ENCODE results near the gene FCF1. TPM values are rescaled to one million over a fixed set of nuclear protein-coding genes. Genes with fewer than 3 reads are reported as not detected.

The FCF1 gene
- total and polyA plus RNA-seq, 9 of the 15 experiments (the other 6 are each of a cell fraction or from before 2014, with no cell fraction given), result 6.8 to 91.9 (median 40.0) TPM

GRCh38 chr14:74704656-74705055, 8.3 kb upstream of the FCF1 start:
- ATAC-seq (no peak), FAIRE-seq (no peak), DNase-seq (ENCODE audit: extremely low read depth in 1 of 4, low spot score in 3 of 4) (no peak)
- Histone ChIP-seq H3K79me2 (ENCODE audit: control insufficient read depth, insufficient read depth, low read length) (peaks cover 53% of the 10 kb centered on the region), H3K36me3 (ENCODE audit: control insufficient read depth, insufficient read depth, low read length) (peaks cover 4% of the 10 kb centered on the region; the same call in 2 of the 3 replicates), H3K27ac (ENCODE audit: extremely low read depth, low read depth, low read length) (no peak overlapping the region), H3K4me2 (ENCODE audit: insufficient read depth, low read length) (no peak overlapping the region), H3K9me1 (ENCODE audit: control insufficient read depth, insufficient read depth, low read length) (no peaks in the 10 kb centered on the region), H3K9ac (ENCODE audit: insufficient read depth in 1 of 2, low read depth in 2 of 2, low read length in 2 of 2) (no peak overlapping the region), H4K20me1 (replicated peaks; ENCODE audit: control insufficient read depth, insufficient read depth, low read length) (no peaks in the 10 kb centered on the region), H3K27me3 (ENCODE audit: control insufficient read depth in 2 of 2, insufficient read depth in 2 of 2, low read length in 2 of 2) (no peaks in the 10 kb centered on the region), H3K4me1 (replicated peaks in 1 of 2; ENCODE audit: control insufficient read depth in 2 of 2, insufficient read depth in 2 of 2, low read length in 2 of 2) (no peaks in the 10 kb centered on the region; a peak in 2 of 5 replicates), H3K4me3 (no peak overlapping the region), H2AFZ (ENCODE audit: low read depth, low read length) (no peak overlapping the region), H3K9me3 (replicated peaks; ENCODE audit: control insufficient read depth, insufficient read depth, low read depth, low read length) (no peaks in the 10 kb centered on the region; the same call in 1 of the 2 replicates)
- intact Hi-C loops (cut with micrococcal nuclease), result no loop called here
- POLR2A ChIA-PET, result no interaction called here
- in situ Hi-C loops (cut with MboI), result no loop called here
- TF ChIP-seq RBM22 (IDR thresholded peaks at IDR 0.05; ENCODE audit: low read depth, low read length, poor library complexity, severe bottlenecking) (no peak), TBP (optimal IDR thresholded peaks at IDR 0.05; ENCODE audit: low read depth, low read length) (no peak), ZNF561 (CRISPR knock-in tag; conservative IDR thresholded peaks at IDR 0.05) (no peak), U2AF2 (optimal IDR thresholded peaks at IDR 0.05; ENCODE audit: low read depth, low read length) (no peak), POLR2H (tag; IDR thresholded peaks at IDR 0.05; ENCODE audit: low read depth) (no peak)
- CTCF ChIA-PET (ENCODE audit: low intra/inter-chr PET ratio), result no interaction called here
- BruUV-seq (replicated peaks), result no TSS peak
- 56% methylated on average over 2 of the region's 2 CpGs for WGBS (ENCODE audit: insufficient coverage, low coverage, missing lambda C conversion rate)
